NOMO-1 treated with dmso at 0.1 percent for 144 hours (cell line): ENCODE results near the gene SLC7A14.

Experiments used
- DNase-seq: peaks from one replicate; lab custom pipeline; 2025; ENCODE audit not compliant: unreplicated experiment; lab: John Stamatoyannopoulos, UW

Gene SLC7A14

GRCh38 chr3:170539897-170540296, 46.0 kb downstream of the SLC7A14 start:
- DNase-seq: no peak

- no peak for DNase-seq
Measured at GRCh38 chr3:170536712-170537111, 49.2 kb downstream of the SLC7A14 start.

- no peak for DNase-seq
Measured at GRCh38 chr3:170534227-170534626, 51.6 kb downstream of the SLC7A14 start.

- no peak for DNase-seq
Measured at GRCh38 chr3:170532573-170532972, 53.3 kb downstream of the SLC7A14 start.

- no peak for DNase-seq
Measured at GRCh38 chr3:170531657-170532335, 54.1 kb downstream of the SLC7A14 start.

GRCh38 chr3:170531054-170531453, 54.8 kb downstream of the SLC7A14 start:
- DNase-seq: no peak

GRCh38 chr3:170529912-170530311, 56.0 kb downstream of the SLC7A14 start:
- DNase-seq: no peak

GRCh38 chr3:170529346-170529745, 56.5 kb downstream of the SLC7A14 start:
- DNase-seq: no peak

- no peak for DNase-seq
Measured at GRCh38 chr3:170528726-170529125, 57.1 kb downstream of the SLC7A14 start.

GRCh38 chr3:170524073-170524472, 61.8 kb downstream of the SLC7A14 start:
- DNase-seq: no peak

- DNase-seq: peak; percentile 37
Measured at GRCh38 chr3:170523248-170523647, 62.6 kb downstream of the SLC7A14 start.

GRCh38 chr3:170522201-170522600, 63.7 kb downstream of the SLC7A14 start:
- DNase-seq: no peak

GRCh38 chr3:170520996-170521395, 64.9 kb downstream of the SLC7A14 start:
- DNase-seq: no peak

GRCh38 chr3:170517242-170517945, 68.5 kb downstream of the SLC7A14 start:
- DNase-seq: no peak

GRCh38 chr3:170513642-170514041, 72.2 kb downstream of the SLC7A14 start:
- DNase-seq: no peak

GRCh38 chr3:170511371-170511770, 74.5 kb downstream of the SLC7A14 start:
- no peak for DNase-seq

- no peak for DNase-seq
Measured at GRCh38 chr3:170508839-170509238, 77.0 kb downstream of the SLC7A14 start.

GRCh38 chr3:170508291-170508690, 77.6 kb downstream of the SLC7A14 start:
- no peak for DNase-seq

- no peak for DNase-seq
Measured at GRCh38 chr3:170507063-170507462, 78.8 kb downstream of the SLC7A14 start.

GRCh38 chr3:170506556-170506955, 79.3 kb downstream of the SLC7A14 start:
- DNase-seq: no peak

- no peak for DNase-seq
Measured at GRCh38 chr3:170502297-170502696, 83.6 kb downstream of the SLC7A14 start.

- no peak for DNase-seq
Measured at GRCh38 chr3:170500995-170501394, 84.9 kb downstream of the SLC7A14 start.

- no peak for DNase-seq
Measured at GRCh38 chr3:170500462-170500861, 85.4 kb downstream of the SLC7A14 start.
